Trophoblast cell (in vitro differentiated cells and primary cell): ENCODE data around the gene FBXL17.

ENCODE experiments used
- DNase-seq, 2 donors: peaks; one replicate each; pipeline ENCODE4 v3.0.0-alpha.2; 2016
- H2AFZ ChIP-seq: 2 replicates; pipeline ENCODE4 v1.6.1; 2013; ENCODE audit warnings: low read length, moderate library complexity, mild to moderate bottlenecking; ENCODE audit not compliant: insufficient read depth, poor library complexity
- H2AK5ac ChIP-seq: 2 replicates; pipeline ENCODE4 v1.6.1; 2013; ENCODE audit warnings: mild to moderate bottlenecking, low read length
- H2BK120ac ChIP-seq: 2 replicates; pipeline ENCODE4 v1.6.1; 2013; ENCODE audit warnings: low read length, mild to moderate bottlenecking, moderate library complexity; ENCODE audit not compliant: insufficient read depth, poor library complexity
- H2BK12ac ChIP-seq: 2 replicates; pipeline ENCODE4 v1.6.1; 2013; ENCODE audit warnings: mild to moderate bottlenecking, low read length, moderate library complexity
- H2BK5ac ChIP-seq: 2 replicates; pipeline ENCODE4 v1.6.1; 2013; ENCODE audit warnings: low read length, low read depth, moderate library complexity, mild to moderate bottlenecking; ENCODE audit not compliant: poor library complexity
- H3K14ac ChIP-seq: 2 replicates; pipeline ENCODE4 v1.6.1; 2013; ENCODE audit warnings: mild to moderate bottlenecking, low read length
- H3K18ac ChIP-seq: 2 replicates; pipeline ENCODE4 v1.6.1; 2013; ENCODE audit warnings: mild to moderate bottlenecking, low read length
- H3K23ac ChIP-seq: 2 replicates; pipeline ENCODE4 v1.6.1; 2013; ENCODE audit warnings: low read length
- H3K27ac ChIP-seq: 2 replicates; pipeline ENCODE4 v1.5.1; 2013; ENCODE audit warnings: low read depth, mild to moderate bottlenecking, inconsistent platforms, low read length, moderate library complexity
- H3K27me3 ChIP-seq: 2 replicates; pipeline ENCODE4 v1.6.1; 2013; ENCODE audit warnings: inconsistent platforms, mild to moderate bottlenecking, low read length, moderate library complexity; ENCODE audit not compliant: insufficient read depth
- H3K36me3 ChIP-seq, 2 experiments: 1 replicate in 1 of 2; 2 replicates in 1 of 2; pipeline ENCODE4 v1.6.1; 2013; ENCODE audit warnings: low read length in 2 of 2, mild to moderate bottlenecking in 2 of 2, moderate library complexity in 1 of 2; ENCODE audit not compliant: insufficient read depth in 2 of 2, control insufficient read depth in 1 of 2
- H3K4ac ChIP-seq: 2 replicates; pipeline ENCODE4 v1.6.1; 2013; ENCODE audit warnings: low read depth, mild to moderate bottlenecking, low read length, moderate library complexity
- H3K4me1 ChIP-seq, 2 experiments: 1 replicate in 1 of 2; 2 replicates in 1 of 2; pipeline ENCODE4 v1.6.1; 2013; ENCODE audit warnings: low read length in 2 of 2, mild to moderate bottlenecking in 2 of 2, moderate library complexity in 1 of 2; ENCODE audit not compliant: insufficient read depth in 2 of 2, control insufficient read depth in 1 of 2
- H3K4me2 ChIP-seq: 2 replicates; pipeline ENCODE4 v1.6.1; 2013; ENCODE audit warnings: inconsistent platforms, mild to moderate bottlenecking, low read length, moderate library complexity
- H3K4me3 ChIP-seq: 2 replicates; pipeline ENCODE4 v1.5.1; 2013; ENCODE audit warnings: mild to moderate bottlenecking, low read depth, low read length, inconsistent platforms
- H3K79me1 ChIP-seq: one replicate; pipeline ENCODE4 v1.6.1; 2013; ENCODE audit warnings: low read length
- H3K79me2 ChIP-seq: 2 replicates; pipeline ENCODE4 v1.6.1; 2013; ENCODE audit warnings: low read length, mild to moderate bottlenecking; ENCODE audit not compliant: control insufficient read depth, insufficient read depth, poor library complexity
- H3K9ac ChIP-seq: 2 replicates; pipeline ENCODE4 v1.6.1; 2013; ENCODE audit warnings: mild to moderate bottlenecking, low read length
- H3K9me3 ChIP-seq: 2 replicates; pipeline ENCODE4 v1.6.1; 2013; ENCODE audit warnings: low read depth, mild to moderate bottlenecking, control low read depth, inconsistent platforms, low read length; ENCODE audit not compliant: insufficient read depth
- H4K12ac ChIP-seq: 2 replicates; pipeline ENCODE4 v1.6.1; 2013; ENCODE audit warnings: low read depth, mild to moderate bottlenecking, low read length, moderate library complexity
- H4K8ac ChIP-seq: 2 replicates; pipeline ENCODE4 v1.6.1; 2013; ENCODE audit warnings: low read depth, mild to moderate bottlenecking, low read length, moderate library complexity
- H4K91ac ChIP-seq: one replicate; pipeline ENCODE4 v1.6.1; 2013; ENCODE audit warnings: low read depth, mild to moderate bottlenecking, low read length, moderate library complexity
- WGBS: extraction: QIAGEN DNeasy Blood & Tissue Kit; methylation state at CpG from one replicate; pipeline ENCODE4 v1.1.7; 2013; ENCODE audit warnings: missing lambda C conversion rate; ENCODE audit not compliant: insufficient read length, insufficient coverage; ENCODE audit errors: extremely low coverage; 5-methylcytosine and 5-hydroxymethylcytosine counted together

The FBXL17 gene

GRCh38 chr5:107887166-107887943 lies 494.5 kb downstream of the FBXL17 start:
- Histone ChIP-seq H2BK5ac (no peak overlapping the region), H2AK5ac (no peak overlapping the region), H3K14ac (no peak overlapping the region), H3K27me3 (no peaks in the 10 kb centered on the region), H2AFZ (no peak overlapping the region), H3K79me1 (no peaks in the 10 kb centered on the region), H4K12ac (no peak overlapping the region), H3K18ac (no peak overlapping the region), H3K9me3 (no peaks in the 10 kb centered on the region), H4K8ac (no peak overlapping the region), H3K4ac (no peak overlapping the region), H3K4me2 (no peak overlapping the region), H3K4me1 (no peaks in the 10 kb centered on the region), H3K23ac (no peak overlapping the region), H2BK12ac (peak overlapping the region; percentile 54), H3K36me3 (peaks cover 0 to 2% of the 10 kb centered on the region in 2 experiments), H4K91ac (no peak overlapping the region), H3K79me2 (no peaks in the 10 kb centered on the region), H3K9ac (no peak overlapping the region), H3K27ac (no peak overlapping the region), H3K4me3 (no peak overlapping the region), H2BK120ac (no peak overlapping the region)
- WGBS, result no CpG with 5 or more reads among the region's 11 CpGs
- DNase-seq, result no peak

DNA sequence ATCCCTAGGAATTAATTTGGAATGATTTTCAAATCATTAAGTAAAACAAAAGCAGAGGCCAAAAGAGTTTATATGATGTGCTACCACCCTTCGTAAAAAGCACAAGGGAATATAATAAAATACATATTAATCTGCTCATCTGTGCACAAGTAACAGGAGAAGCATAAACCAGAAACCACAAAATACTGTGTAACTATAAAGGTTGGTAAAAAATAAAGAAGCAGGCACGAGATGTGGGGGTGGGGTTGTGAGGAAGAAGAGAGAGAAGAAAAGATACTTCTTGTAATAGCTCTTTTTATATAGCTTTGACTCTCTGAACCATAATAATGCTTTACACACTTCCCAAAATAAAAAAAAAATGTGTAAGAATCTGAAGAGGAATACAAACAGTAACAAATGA lies 496.3 kb downstream of the FBXL17 start:
- no peak overlapping the region for H2BK5ac ChIP-seq
- H3K36me3 ChIP-seq, result peaks cover 0 to 2% of the 10 kb centered on the region in 2 experiments
- no peak overlapping the region for H3K27ac ChIP-seq
- DNase-seq, result no peak
- no peaks in the 10 kb centered on the region for H3K27me3 ChIP-seq
- H3K79me1 ChIP-seq, result no peaks in the 10 kb centered on the region
- H4K91ac ChIP-seq, result no peak overlapping the region
- H4K12ac ChIP-seq, result no peak overlapping the region
- H3K4me3 ChIP-seq, result no peak overlapping the region
- no CpG with 5 or more reads among the region's 2 CpGs for WGBS
- no peak overlapping the region for H3K4me2 ChIP-seq
- H3K4ac ChIP-seq, result no peak overlapping the region
- no peak overlapping the region for H2AK5ac ChIP-seq
- H2AFZ ChIP-seq, result no peak overlapping the region
- no peak overlapping the region for H3K23ac ChIP-seq
- no peak overlapping the region for H3K14ac ChIP-seq
- no peak overlapping the region for H3K9ac ChIP-seq
- H3K9me3 ChIP-seq, result no peaks in the 10 kb centered on the region
- H2BK12ac ChIP-seq, result no peak overlapping the region
- no peak overlapping the region for H4K8ac ChIP-seq
- no peaks in the 10 kb centered on the region for H3K79me2 ChIP-seq
- no peaks in the 10 kb centered on the region for H3K4me1 ChIP-seq
- H3K18ac ChIP-seq, result no peak overlapping the region
- H2BK120ac ChIP-seq, result no peak overlapping the region

DNA sequence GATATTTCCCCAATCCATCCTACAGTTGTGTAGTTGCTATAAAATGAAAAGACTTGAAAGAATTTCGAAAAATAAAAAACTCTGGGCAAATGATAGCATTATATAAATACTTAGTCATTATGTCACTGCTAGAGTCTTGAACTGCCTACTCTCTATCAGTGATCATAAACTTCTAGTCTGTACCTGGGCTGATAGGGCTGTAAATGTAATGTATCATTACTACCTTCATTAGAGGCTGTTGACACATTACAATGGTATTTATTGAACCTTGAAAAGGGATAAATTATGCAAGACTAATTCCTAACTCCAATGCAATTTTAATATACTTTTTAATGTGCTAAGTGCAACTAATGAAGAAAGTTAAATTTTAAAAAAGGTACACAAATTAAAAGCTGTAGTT lies 497.0 kb downstream of the FBXL17 start:
- no peak overlapping the region for H4K91ac ChIP-seq
- no peak for DNase-seq
- H3K14ac ChIP-seq, result no peak overlapping the region
- H3K36me3 ChIP-seq, result peaks cover 0 to 2% of the 10 kb centered on the region in 2 experiments
- no peaks in the 10 kb centered on the region for H3K79me2 ChIP-seq
- H3K9me3 ChIP-seq, result no peaks in the 10 kb centered on the region
- no peak overlapping the region for H3K4ac ChIP-seq
- no peaks in the 10 kb centered on the region for H3K27me3 ChIP-seq
- H2BK5ac ChIP-seq, result no peak overlapping the region
- H3K4me2 ChIP-seq, result no peak overlapping the region
- H2AK5ac ChIP-seq, result no peak overlapping the region
- no peak overlapping the region for H2AFZ ChIP-seq
- no peak overlapping the region for H3K27ac ChIP-seq
- no peaks in the 10 kb centered on the region for H3K79me1 ChIP-seq
- H2BK120ac ChIP-seq, result no peak overlapping the region
- H3K4me3 ChIP-seq, result no peak overlapping the region
- no peaks in the 10 kb centered on the region for H3K4me1 ChIP-seq
- no peak overlapping the region for H4K12ac ChIP-seq
- H3K23ac ChIP-seq, result no peak overlapping the region
- no peak overlapping the region for H4K8ac ChIP-seq
- no peak overlapping the region for H2BK12ac ChIP-seq
- WGBS, result no CpG with 5 or more reads among the region's 1 CpG
- no peak overlapping the region for H3K9ac ChIP-seq
- no peak overlapping the region for H3K18ac ChIP-seq

GRCh38 chr5:107878661-107879060 lies 503.2 kb downstream of the FBXL17 start:
- Histone ChIP-seq H3K4me1 (peaks cover 0 to 2% of the 10 kb centered on the region in 2 experiments), H3K36me3 (peaks cover 0 to 2% of the 10 kb centered on the region in 2 experiments), H3K27ac (no peak overlapping the region), H3K18ac (no peak overlapping the region), H4K12ac (no peak overlapping the region), H3K27me3 (no peaks in the 10 kb centered on the region), H3K4me2 (no peak overlapping the region), H3K79me1 (no peaks in the 10 kb centered on the region), H2BK12ac (no peak overlapping the region), H3K9me3 (no peaks in the 10 kb centered on the region), H3K23ac (no peak overlapping the region), H2BK120ac (no peak overlapping the region), H4K8ac (no peak overlapping the region), H3K79me2 (no peaks in the 10 kb centered on the region), H2BK5ac (no peak overlapping the region), H2AK5ac (no peak overlapping the region), H4K91ac (no peak overlapping the region), H2AFZ (no peak overlapping the region), H3K4me3 (no peak overlapping the region), H3K4ac (no peak overlapping the region), H3K9ac (no peak overlapping the region), H3K14ac (no peak overlapping the region)
- DNase-seq, result no peak
- WGBS, result no CpG with 5 or more reads among the region's 4 CpGs
